AG10803 (cell line): ENCODE results near the gene CATSPERD.
"Not testable (repeated sequence)": the region's sequence is repeated elsewhere in the genome, so short reads cannot be mapped to it uniquely, and the experiment has no call there.

ENCODE experiments used
- DNase-seq: peaks from one replicate; pipeline ENCODE4 v3.0.0; 2010; ENCODE audit warnings: low read depth
- H3K4me3 ChIP-seq: 2 replicates; pipeline ENCODE4 v1.5.1; 2011; ENCODE audit warnings: mild to moderate bottlenecking, low read length, control low read depth
- TF ChIP-seq, protein P1 (sequence below): conservative IDR thresholded peaks from 2 replicates; pipeline ENCODE4 v1.5.1; 2011; ENCODE audit warnings: mild to moderate bottlenecking, low read length, control low read depth, inconsistent platforms

CATSPERD gene

GRCh38 chr19:5727453-5728050 is 7.1 kb downstream of the CATSPERD start:
- no peak overlapping the region for H3K4me3 ChIP-seq
- TF ChIP-seq, protein P1, sequence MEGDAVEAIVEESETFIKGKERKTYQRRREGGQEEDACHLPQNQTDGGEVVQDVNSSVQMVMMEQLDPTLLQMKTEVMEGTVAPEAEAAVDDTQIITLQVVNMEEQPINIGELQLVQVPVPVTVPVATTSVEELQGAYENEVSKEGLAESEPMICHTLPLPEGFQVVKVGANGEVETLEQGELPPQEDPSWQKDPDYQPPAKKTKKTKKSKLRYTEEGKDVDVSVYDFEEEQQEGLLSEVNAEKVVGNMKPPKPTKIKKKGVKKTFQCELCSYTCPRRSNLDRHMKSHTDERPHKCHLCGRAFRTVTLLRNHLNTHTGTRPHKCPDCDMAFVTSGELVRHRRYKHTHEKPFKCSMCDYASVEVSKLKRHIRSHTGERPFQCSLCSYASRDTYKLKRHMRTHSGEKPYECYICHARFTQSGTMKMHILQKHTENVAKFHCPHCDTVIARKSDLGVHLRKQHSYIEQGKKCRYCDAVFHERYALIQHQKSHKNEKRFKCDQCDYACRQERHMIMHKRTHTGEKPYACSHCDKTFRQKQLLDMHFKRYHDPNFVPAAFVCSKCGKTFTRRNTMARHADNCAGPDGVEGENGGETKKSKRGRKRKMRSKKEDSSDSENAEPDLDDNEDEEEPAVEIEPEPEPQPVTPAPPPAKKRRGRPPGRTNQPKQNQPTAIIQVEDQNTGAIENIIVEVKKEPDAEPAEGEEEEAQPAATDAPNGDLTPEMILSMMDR: no peak

DNA sequence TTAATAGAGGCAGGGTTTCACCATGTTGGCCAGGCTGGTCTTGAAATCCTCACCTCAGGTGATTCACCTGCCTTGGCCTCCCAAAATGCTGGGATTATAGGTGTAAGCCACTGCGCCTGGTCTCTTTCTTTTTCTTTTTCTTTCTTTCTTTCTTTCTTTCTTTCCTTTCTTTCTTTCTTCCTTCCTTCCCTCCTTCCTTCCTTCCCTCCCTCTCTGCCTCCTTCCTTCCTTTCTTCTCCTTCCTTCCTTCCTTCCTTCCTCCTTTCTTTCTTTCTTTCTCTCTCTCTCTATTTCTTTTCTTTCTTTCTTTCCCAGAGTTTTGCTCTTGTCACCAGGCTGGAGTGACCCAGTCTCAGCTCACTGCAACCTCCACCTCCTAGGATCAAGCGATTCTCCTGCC is 12.7 kb downstream of the CATSPERD start:
- H3K4me3 ChIP-seq, DNase-seq: not testable (repeated sequence)

More at GRCh38 chr19:5727453-5728050, 7.1 kb downstream of the CATSPERD start:
- no peak for DNase-seq

- DNase-seq: peak; percentile 31
- TF ChIP-seq, protein P1: no peak
- H3K4me3 ChIP-seq: no peak overlapping the region
Observed at GRCh38 chr19:5738423-5738822, 18.0 kb downstream of the CATSPERD start.

DNA sequence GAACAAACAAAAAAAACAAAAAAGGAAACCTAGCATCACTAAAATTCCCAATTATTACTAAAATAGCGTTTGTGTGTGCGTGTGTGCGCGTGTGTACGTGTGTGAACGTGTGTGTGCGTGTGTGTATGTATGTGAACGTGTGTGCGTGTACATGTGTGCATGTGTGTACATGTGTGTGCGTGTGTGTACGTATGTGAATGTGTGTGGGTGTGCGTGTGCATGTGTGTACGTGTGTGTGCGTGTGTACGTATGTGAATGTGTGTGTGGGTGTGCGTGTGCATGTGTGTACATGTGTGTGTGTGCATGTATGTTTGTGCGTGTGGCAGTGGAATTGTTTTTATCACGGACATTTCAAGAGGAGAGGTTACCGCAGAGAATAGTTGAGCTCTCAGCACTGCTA is 21.6 kb downstream of the CATSPERD start:
- no peak overlapping the region for H3K4me3 ChIP-seq
- TF ChIP-seq, protein P1: no peak
- DNase-seq: no peak

DNA sequence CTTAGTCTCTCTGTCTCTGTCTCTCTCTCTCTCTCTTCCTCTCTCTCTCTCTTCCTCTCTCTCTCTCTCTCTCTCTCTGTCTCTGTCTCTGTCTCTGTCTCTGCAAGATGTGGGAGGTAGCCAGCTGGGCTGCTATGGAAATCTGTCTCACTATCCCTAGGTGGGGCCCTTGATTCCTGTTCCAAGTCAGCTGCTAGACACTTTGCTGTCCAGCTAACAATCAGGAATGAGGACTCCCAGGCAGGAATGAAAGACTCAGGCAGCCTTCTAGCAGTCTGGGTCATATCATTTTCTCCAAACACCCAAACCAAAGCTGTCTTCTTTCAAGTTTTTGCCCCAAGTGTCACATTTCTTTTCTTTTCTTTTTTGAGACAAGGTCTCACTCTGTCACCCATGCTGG is 23.2 kb downstream of the CATSPERD start:
- DNase-seq: no peak
- TF ChIP-seq, protein P1: no peak
- no peak overlapping the region for H3K4me3 ChIP-seq

DNA sequence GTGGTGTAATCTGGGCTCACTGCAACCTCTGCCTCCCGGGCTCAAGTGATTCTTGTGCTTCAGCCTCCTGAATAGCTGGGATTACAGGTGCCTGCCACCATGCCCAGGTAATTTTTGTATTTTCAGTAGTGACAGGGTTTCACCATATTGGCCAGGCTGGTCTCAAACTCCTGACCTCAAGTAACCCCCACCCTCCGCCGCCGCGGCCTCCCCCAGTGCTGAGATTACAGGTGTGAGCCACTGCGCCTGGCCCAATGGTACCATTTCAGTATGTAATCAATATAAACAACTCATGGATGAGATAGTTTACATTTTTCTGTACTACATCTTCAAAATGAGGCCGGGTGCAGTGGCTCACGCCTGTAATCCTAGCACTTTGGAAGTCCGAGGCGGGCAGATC is 24.6 kb downstream of the CATSPERD start:
- not testable (repeated sequence) for H3K4me3 ChIP-seq, DNase-seq

- DNase-seq, H3K4me3 ChIP-seq: not testable (repeated sequence)
Observed at GRCh38 chr19:5748920-5749319, 28.5 kb downstream of the CATSPERD start.

GRCh38 chr19:5749505-5749904 is 29.1 kb downstream of the CATSPERD start:
- DNase-seq: no peak
- TF ChIP-seq, protein P1: no peak

GRCh38 chr19:5751709-5752108 is 31.3 kb downstream of the CATSPERD start:
- no peak for DNase-seq
- no peak overlapping the region for H3K4me3 ChIP-seq
- TF ChIP-seq, protein P1: no peak

More at GRCh38 chr19:5749505-5749904, 29.1 kb downstream of the CATSPERD start:
- H3K4me3 ChIP-seq: no peak overlapping the region
